ENCODE data around the gene COL18A1.

COL18A1 gene

GRCh38 chr21:45423968-45424853, 19.2 kb downstream of the COL18A1 start:
- no peak overlapping the region for H3K4me3 ChIP-seq (ENCODE audit: low read depth, low read length)
- in situ Hi-C loops (cut with HindIII; ENCODE audit: low sequenced_read_pairs): no loop called here
- TF ChIP-seq, protein P1, sequence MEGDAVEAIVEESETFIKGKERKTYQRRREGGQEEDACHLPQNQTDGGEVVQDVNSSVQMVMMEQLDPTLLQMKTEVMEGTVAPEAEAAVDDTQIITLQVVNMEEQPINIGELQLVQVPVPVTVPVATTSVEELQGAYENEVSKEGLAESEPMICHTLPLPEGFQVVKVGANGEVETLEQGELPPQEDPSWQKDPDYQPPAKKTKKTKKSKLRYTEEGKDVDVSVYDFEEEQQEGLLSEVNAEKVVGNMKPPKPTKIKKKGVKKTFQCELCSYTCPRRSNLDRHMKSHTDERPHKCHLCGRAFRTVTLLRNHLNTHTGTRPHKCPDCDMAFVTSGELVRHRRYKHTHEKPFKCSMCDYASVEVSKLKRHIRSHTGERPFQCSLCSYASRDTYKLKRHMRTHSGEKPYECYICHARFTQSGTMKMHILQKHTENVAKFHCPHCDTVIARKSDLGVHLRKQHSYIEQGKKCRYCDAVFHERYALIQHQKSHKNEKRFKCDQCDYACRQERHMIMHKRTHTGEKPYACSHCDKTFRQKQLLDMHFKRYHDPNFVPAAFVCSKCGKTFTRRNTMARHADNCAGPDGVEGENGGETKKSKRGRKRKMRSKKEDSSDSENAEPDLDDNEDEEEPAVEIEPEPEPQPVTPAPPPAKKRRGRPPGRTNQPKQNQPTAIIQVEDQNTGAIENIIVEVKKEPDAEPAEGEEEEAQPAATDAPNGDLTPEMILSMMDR (IDR thresholded peaks at IDR 0.05; ENCODE audit: low read depth, low read length): no peak
- DNase-seq (ENCODE audit: low read depth, low spot score): no peak

- no peak for DNase-seq (ENCODE audit: low read depth, low spot score)
- TF ChIP-seq, protein P1 (IDR thresholded peaks at IDR 0.05; ENCODE audit: low read depth, low read length): no peak
- in situ Hi-C loops (cut with HindIII; ENCODE audit: low sequenced_read_pairs): no loop called here
- H3K4me3 ChIP-seq (ENCODE audit: low read depth, low read length): no peak overlapping the region
These were observed 20.2 kb downstream of the COL18A1 start for GRCh38 chr21:45424854-45425795.

- TF ChIP-seq, protein P1 (IDR thresholded peaks at IDR 0.05; ENCODE audit: low read depth, low read length): no peak
- peak; percentile 96 for DNase-seq (ENCODE audit: low read depth, low spot score)
- in situ Hi-C loops (cut with HindIII; ENCODE audit: low sequenced_read_pairs): no loop called here
- H3K4me3 ChIP-seq (ENCODE audit: low read depth, low read length): no peak overlapping the region
These were observed 22.6 kb downstream of the COL18A1 start for GRCh38 chr21:45427331-45428271.

DNA sequence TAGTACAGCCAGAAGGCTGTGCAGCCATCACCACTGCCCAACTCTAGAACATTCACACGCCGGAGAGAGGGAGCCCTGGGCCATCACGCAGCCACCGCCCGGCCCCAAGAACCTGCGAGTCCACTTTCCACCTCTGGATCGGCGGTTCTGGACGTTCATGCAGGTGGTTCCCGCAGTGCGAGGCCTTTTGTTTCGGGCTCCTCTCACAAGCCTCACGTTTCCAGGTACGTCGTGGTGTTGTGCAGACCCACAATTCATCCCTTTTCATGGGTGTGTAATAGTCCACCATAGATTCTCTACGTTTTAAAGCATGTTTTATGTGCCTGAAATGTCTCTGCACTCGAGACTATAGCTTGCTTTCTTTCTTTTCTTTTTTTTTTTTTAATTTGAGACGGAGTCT, 23.6 kb downstream of the COL18A1 start:
- in situ Hi-C loops (cut with HindIII; ENCODE audit: low sequenced_read_pairs): no loop called here

DNA sequence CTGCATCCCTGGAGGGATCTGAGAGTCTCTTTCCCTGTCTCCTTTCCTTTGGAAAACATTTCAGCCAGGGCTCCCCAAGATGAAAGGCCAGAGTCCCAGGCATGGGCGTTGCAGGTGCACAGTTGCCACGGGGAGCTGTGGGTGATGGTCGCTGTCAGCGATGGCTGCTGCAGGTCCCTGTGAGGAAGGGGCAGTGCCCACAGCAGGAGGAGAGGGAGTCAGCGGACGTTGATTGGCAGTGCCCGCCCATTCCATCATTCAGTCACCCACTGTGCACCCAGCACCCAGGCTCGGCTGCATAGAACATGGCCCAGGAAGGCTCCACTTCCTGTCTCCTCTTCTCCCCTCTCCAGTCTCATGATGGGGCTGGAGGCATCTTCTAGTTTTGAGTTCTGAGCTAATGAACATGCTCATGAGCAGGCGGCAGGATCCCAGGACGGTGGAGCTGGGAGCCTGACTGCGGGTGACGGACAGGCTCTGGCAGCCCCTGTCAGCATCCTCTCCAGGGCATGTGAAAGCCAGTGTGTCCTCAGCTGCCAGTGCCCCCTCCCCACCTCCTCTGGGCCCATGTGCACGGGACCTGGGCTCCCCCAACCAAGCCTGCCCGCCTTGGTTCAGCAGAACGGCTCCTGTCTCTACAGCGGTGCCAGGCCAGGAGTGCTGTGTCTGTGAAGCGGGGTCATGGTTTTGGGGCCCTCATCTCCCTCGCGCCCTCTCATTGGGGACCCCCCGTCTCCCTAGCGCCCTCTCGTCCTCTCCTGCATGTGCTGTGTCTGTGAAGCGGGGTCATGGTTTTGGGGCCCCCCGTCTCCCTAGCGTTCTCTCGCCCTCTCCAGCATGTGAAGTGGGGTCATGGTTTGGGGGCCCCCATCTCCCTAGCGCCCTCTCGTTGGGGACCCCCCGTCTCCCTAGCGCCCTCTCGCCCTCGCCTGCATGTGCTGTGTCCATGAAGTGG, 24.5 kb downstream of the COL18A1 start:
- TF ChIP-seq, protein P1 (IDR thresholded peaks at IDR 0.05; ENCODE audit: low read depth, low read length): no peak
- no peak overlapping the region for H3K4me3 ChIP-seq (ENCODE audit: low read depth, low read length)
- no peak for DNase-seq (ENCODE audit: low read depth, low spot score)
- in situ Hi-C loops (cut with HindIII; ENCODE audit: low sequenced_read_pairs): no loop called here

More for the DNA sequence above, 23.6 kb downstream of the COL18A1 start:
- TF ChIP-seq, protein P1 (IDR thresholded peaks at IDR 0.05; ENCODE audit: low read depth, low read length): no peak
- DNase-seq (ENCODE audit: low read depth, low spot score): no peak
- H3K4me3 ChIP-seq (ENCODE audit: low read depth, low read length): no peak overlapping the region
